Measurements from ENCODE around the gene ZXDC.

Gene ZXDC

DNA sequence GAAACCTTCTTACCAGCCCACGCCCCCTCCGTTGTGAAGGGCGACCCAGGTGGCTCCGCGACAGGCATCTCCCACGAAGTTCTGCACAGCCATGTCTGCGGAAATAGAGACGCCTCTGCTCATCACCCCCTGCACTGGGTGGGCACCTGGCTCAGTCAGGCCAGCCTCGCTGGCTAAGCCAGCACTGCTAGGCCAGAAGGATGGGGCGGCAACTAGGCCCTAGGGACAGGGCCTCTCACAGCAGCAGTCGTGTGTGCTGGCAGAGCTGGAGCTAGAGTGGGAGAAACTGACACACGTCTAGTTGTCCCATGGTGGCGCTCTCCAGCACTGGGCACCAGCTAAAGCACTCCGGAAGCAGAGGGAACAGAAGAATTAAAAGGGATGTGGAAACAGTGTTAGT, 12.5 kb upstream of the ZXDC start:
- no peak for DNase-seq

DNA sequence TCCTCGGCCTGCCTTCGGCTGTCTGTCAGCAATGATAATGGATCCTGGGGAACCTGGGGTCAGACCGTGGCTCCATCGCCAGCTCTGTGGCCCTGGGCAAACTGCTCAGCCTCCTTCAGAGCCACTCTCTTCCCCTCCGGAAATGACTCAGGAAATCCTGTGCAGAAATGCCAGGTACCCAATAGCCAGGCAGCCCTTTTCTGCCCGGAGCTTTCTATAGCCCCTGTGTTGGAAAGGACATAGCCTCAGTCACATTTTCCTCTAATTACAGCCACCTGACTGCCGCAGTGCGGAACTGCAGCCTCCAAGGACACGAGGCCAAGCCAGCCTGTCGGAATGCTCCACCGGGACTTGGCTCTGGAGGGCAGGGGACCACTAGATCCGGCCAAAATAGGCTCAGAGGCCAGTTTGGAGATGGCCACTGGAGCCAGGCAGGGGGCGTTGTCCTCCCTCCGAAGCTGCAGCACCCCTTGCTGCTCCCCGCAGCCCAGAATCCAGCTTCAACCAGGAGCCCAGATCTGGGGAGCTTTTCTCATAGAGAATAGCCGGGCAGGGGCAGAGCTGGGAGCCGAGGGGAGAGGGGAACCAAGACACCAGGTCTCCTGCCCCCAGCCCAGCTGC, 11.6 kb upstream of the ZXDC start:
- no peak for DNase-seq

DNA sequence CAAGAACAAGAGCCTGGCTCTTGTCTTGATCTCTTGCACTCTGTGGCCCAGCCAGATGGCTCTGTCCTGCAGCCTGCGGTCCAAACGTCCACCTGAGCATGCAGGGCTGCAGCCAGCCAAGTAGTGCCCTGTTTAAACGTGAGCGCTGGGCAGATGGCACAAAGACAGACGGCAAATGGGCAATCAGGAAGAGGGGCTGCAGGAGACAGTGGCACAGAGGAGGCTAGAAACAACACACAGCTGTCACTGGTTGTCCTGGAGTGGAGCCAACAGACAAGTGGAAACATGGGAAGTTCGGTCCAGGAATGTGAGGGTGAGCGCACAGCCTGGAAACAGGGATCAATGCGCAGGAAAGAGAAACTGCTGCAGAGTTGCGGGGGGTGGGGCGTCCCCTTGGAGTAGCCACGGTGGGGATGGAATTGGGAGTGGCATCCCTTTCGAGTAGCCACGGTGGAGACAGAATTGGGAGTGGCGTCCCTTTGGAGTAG, 10.7 kb upstream of the ZXDC start:
- no peak for DNase-seq

DNA sequence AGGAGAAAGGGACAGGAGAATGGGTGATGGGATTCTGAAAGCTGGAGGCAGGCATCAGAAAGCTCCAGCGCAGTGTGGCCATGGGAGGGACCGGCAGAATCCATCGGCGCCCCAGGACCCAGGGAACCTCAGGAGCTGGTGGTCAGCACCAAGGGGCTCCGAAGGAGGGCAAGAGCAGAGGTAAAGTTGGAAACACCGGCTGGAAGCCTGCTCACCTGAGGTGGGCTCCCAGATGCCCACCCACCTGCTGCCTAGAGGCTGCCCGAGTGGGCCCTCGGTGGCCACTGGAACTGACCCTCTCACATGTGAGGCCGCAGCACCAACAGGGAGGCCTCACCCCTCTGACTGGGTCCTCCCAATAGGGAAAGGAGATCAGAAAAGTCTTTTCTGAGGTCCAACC, 10.3 kb upstream of the ZXDC start:
- no peak for DNase-seq

DNA sequence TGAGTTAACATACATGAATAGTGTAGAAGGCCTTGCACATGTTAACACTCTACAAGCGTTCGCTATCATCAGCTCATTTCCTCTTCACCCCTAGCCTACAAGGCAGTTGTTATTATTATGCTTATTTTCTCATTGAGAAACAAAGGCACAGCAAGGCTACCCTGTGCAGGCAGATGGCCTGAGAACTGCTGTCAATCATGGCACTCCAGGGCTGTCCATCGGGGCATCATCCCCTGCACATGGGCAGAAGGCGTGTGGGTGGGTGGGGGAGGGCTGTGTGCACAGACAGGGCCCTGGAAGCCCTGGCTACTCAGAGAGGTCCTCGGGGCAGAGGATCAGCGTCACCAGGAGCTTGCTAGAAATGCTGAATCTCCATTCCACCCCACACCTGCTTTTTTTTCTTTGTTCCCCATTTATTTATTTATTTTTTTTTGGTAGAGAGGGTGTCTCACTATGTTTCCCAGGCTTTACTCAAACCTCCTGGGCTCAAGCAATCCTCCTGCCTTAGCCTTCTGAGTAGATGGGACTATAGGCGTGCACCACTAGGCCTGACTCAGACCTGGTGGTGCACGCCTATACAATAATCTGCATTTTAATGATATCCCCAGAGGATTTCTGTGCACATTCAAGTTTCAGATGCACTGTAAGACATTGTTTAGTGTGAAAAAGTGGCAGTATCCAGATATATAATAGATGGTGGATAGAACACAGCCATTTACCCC, 9.6 kb upstream of the ZXDC start:
- no peak for DNase-seq

DNA sequence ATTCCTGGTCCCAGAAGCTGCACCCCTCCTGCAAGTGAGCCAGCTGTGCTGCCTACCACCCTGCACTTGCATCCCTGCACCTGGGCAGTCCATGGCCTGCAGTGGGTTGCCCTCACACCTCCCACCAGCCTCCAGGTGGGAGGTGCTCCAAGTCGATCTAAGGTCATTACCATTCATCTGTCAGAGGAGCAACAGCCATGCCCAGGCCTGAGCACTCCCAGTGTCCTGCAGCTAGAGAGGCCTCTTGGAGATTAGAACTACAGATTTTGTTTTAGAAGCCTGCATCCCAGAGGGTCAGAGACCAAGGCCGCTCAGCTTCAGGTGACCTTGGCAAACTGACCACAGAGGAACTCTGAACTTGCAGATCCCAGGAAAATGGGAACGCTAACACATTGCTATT, 9.0 kb upstream of the ZXDC start:
- no peak for DNase-seq

DNA sequence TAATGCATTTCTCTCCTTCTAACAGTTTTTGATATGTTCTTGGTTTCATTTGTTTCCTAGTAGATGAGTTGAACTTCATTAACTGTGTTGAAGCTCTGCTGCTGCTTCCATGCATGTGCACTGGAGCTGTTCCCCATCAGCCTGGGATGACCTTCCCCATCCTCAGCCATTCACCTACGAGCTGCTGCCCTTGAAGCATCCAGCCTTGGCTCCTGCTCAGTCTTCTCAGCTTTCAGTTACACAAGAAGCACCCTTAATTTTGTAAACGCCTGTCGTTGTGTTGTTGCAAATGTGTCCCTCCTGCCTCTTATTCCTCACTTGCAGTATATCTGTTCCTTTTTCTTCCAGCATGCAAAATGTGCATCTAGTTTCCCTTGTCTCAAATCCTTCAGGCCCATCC, 8.5 kb upstream of the ZXDC start:
- no peak for DNase-seq

DNA sequence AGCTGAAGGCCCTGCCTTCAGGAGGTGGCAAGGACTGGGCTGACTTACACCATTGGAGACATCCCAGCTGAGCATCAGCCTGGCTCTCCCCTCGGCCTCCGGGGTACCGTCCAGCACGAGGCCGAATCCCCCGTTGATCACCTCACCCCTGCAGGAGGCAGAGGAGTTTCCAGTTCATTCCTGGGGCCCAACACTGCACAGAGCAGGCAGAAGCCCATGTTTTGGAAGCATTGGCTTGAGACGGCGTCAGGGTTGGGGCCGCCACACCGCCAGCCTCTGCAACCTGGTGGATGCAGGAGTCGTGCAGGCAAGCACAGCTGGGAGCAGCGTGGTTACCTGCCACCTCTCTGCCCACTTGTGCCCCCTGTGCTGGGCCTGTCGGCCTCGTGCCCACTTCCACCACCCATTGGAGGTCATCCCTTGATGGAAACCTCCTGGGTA, 7.7 kb upstream of the ZXDC start:
- DNase-seq, result no peak

DNA sequence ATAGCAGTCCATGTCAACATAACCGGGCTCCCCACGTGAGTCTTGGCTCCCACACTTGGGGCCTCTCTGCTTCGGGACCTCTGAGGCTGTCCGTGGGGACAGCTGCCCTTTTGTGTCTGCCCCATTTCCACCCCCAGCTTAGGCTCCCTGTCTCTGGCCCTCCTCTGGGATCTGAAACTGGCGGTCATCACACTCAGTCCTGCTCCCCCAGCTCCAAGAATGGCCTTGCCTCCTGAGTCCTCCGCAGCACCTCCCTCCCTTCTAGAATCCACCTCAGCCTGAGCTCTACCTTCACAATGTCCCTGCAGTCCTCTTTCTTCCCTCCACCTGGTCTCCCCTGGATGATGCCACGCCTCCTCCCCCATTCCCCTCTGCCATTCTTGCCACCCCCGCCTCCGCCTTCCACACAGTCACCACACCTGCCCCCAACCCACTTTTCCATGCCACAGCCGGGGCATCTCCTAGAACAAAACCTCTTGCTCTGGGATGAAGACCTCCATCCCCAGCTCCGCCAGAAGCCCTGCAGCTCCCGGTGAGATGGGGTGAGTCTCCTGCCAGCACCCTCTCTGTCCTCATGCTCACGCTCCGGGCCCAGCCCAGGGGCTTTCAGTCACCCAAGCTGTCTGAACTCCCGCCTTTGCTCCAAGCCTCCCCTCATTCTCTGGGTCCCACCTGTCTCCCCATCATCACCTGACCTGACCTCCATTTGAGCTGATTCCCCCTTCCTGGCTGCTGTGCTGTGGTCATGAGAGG, 7.0 kb upstream of the ZXDC start:
- DNase-seq, result no peak

DNA sequence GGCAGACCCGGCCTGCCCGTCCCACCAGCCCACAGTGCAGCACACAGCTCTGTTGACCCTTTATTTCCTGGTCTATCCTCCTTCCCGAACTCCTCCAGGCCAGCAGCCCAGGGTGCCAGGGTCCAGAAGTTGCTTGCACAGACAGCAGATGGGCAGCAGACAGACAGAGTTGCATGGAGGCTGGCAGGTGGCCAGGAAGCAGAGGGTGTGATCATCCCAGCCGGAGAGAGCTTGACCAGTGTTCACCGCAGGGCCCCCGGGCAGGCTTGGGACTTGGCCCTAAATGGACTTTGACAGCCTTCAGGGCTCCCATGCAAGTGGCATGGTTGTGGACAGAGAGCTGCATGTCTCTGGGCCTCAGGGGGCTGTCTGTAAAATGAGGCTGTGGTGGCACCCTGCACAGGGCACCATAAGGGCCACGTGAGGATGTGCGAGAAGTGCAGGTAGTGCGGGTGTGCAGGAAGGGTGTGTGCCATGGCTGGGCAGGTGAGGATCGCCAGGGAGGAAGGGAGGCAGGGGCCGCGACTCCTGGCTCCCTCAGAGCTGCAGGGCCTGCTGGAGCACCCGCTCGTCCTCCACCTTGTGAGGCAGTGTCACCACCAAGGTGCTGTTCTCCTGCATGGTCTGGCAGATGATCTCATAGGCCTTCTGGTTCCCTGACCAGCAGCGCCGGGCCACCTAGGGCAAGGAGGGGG, 6.3 kb upstream of the ZXDC start:
- no peak for DNase-seq

DNA sequence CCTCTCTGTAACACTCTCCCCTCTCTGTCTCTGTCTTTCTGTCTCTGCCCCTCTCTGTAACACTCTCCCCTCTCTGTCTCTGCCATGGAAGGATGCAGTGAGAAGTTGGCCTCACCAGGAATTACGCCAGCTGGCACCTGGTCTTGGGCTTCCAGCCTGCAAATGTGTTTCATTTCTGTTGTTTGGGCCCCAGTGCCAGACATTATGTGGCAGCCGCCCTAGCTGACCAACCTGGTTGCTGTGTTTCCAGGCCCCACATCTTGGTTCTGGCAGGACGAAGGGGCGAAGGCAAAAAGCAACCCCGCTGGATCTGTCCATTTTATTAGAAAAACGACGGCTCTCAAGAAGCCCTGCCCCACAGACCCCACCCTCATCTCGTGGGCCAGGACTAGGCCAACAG, 5.2 kb upstream of the ZXDC start:
- DNase-seq, result no peak

DNA sequence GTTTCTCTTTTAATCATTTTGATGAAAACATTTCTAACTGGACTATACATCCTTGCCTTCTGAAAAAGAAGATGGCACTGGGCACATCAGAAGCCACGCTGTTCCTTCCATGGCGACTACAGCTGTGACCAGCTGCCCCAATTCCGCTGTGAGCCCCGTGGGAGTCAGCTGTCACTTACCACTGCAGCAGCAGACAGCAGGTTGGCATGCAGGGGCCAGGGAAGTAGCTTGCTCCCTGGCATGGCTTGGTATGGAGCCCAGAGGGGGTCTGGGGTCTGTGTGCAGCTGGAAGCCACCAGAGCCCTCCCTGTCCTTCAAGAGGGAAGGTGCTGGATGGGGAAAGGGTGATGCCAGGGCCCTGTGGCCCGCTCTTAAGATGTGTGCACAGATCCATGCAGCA, 4.5 kb upstream of the ZXDC start:
- DNase-seq, result no peak

DNA sequence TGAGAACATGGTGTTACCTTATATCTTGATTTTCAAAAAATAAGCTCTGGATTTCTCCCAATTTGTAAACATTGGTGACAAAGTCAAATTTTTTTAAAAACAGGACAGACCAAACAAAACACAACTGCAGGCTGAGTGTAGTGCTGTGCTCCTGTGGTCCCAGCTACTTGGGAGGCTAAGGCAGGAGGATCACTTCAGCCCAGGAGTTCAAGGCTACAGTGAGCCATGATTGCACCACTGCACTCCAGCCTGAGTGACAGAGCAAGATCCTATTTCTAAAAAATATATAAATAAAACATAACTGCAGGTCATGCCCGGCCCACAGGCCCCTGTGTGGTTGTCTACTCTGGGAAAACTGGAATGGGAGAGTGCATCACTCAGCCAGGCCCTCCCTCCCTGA, 4.0 kb upstream of the ZXDC start:
- DNase-seq, result no peak

DNA sequence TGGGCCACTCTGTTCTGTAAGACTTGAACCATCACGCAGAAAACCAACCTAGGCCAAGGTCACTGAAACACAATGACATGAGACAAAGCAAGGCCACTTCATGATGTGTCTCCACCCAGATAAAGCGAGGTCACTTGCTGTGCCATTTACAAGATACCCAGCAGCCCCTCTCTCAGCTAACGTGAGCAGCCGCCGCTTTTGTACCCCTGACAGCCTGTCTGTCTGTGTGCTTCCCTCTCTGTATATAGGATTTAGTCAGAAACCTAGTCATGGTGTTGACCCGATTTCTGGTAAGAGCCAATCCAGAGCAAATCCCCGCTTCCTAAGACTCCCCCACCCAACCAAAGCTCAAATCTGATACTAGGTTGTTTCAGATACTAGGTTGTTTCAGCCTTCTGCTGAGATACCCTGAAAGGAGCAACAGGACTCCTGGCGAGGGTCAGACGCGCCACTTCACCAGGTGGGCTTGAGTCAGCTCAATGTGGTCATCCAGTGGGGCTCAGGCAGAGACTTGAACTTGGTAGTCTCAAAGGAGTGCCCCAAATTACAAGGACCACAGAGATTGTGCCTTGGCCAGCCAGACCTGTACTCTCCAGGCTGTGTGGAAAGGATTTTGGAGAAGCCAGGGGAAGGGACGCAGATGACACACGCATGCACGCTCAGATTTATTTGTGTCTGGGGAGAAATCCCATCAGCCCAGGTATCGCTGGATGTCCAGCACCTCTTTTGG, 3.1 kb upstream of the ZXDC start:
- DNase-seq, result no peak

DNA sequence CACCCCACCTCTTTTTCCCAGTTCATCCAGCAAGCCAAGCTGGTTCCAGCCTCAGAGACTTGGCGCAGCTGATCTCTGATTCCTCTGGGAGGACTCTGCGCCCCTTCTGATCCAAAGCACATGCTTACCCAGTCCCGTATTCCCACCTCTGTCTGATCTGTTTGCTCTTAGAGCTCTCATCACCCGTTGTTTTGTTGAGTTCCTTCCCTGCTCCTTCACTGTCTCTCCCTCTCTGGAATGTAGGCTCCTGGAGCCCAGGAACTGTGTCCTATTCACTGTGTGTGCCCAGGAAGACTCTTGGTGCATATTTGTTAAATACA, 1.3 kb upstream of the ZXDC start:
- no peak for DNase-seq

DNA sequence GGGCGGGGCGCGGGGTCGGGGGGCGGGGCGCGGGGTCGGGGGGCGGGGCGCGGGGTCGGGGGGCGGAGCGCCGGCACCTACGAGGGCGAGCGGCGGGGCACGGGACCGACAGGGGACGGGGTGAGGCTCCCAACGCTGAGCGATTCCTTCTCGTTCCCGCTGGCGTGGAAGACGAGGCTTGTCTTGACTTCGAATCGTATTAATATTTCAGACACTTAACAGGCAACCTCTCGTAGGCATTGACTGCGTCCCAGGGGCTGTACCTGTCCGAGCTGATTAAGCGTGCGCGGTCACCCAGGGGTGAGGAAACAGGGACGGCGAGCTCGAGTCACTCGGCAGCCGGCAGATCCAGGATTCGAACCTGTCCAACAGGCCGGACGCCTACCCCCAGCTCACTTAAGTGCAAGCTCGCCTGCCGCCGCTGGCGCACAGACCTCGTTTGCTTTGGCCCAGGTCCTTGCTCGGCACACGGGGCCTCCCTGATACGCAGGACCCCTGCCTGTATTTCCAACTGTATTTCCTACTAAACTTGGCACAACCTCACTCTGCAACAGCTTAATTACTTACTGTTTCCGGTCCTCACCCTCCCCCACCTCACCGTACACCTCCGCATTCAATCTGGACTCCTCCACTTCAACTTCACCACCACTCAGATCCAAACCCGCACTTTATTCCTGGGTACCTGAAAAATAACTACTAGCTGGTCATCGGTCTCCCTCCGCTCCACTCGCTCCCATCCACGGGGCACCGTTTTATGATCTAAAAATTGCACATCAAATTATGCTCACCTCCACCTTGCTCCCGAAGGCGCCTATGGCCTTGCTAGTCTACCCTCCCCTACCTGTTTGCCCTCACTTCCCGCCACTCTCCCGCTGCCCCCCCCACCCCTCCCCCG, 722 bp upstream of the ZXDC start:
- DNase-seq, result no peak

DNA sequence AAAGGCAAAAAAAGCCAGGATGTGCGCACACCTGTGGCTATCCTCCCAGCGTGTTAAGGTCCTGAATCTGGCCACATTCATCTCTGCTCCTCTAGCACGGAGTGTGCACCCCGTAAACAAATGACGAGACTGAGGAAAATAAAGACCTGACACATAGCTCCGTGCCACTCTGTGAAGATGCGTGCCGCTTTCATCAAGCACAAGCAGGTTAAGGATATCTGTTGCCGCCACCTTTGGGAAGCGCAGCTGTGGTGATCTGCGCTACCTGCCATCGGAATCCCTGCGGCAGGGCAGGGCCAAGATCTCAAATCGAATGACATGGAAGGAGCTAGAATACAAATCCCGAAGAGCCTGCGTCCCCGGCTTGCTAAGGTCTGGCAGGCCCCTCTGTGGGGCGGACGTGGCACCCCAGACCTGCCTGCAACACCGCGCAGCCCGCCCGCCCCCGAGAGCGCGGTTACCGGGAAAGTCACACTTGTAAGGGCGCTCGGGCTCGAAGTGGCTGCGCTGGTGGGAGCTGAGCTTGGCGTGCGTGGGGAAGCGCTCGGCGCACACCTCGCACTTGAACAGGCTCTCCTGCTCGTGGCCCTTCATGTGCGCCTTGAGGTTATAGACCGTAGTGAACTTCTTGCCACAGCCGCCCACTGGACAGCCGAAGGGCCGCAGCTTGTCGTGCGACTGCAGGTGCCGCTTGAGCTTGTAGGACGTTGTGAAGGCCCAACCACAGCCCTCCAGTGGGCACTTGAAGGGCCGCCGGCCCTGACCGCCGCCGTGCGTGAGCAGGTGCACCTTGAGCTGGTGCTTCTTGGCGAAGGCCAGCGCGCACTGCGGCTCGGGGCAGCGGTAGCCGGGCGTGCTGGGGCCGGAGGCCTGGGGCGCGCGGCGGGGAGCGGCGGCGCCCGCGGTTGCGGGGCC, 936 bp downstream of the ZXDC start:
- DNase-seq, result no peak

DNA sequence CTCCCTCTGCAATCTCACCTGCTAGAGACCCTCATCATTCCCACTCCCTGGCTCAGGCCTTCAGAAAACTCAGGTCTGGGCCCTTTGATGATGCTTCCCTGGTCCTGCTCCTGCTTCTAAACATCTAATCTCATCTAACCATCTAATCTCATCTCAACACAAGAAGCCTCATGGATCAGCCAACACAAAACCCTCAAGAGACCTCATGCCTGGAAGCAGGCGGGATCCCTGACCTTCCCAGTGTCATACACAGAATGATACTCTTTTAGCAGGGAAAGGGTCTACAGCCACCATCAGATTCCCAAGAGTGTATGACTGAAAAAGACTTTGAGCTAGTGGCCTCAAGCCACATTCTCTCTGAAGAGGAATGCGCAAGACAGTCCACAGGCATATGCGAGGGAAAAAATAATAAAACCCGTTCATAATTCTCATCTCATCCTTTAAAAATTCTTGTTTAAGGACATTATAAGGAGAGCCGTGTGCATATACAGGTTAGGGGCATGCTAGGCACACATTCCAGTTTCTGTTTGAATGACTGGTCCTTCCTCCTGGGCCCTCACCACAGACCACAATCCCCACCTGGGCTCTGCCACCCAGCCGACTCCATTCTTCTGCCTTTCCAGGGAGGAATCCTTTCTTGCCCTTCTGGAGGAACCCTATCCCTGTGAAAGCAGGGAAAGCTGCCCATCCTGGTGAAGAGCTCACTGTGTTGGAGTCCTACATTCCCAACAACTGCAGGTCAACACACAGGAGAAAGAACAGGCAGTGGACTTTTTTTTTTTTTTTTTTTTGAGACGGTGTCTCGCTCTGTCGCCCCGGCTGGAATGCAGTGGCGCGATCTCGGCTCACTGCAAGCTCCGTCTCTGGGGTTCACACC, 2.2 kb downstream of the ZXDC start:
- no peak for DNase-seq

DNA sequence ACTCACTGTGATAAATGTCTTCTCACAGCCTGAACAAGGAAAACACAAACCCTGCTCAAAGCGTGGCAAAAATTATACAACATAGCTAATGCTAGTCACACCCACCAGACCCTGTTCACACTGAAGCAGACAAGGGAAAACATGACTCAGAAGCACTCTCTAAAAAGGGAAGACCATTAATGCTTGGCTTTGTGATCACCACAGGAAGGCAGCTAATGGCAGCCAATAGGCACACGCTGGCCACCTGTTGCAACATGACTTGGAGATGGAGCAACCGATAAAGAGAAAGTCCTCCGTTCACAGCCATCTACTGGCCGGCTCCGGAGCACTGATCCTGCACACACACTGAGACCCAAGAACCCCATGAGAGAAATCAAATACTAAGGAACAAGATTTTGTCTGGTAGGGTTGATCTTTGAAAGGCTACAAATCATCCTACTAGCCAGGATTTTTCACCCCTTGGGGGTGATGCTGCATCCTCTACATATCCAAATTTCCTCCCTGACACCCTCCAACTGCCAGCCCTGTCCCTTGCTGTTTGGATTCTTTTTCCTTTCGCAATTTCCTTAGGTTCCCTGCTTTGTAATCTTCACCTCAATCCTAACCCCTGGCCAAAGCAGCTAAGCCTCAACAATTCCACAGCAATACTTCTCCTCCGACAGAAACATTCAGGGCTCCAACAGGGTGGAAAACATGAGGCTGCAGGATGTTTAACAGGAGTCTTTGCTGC, 3.2 kb downstream of the ZXDC start:
- DNase-seq, result no peak

All from activated CD4-positive, alpha-beta T cell treated with anti-CD3 and anti-CD28 coated beads for 1 hour (primary cell).